ENCODE measurements around the gene APBA1.

- TF ChIP-seq CTCF (IDR thresholded peaks at IDR 0.05) (no peak), POLR2A (IDR thresholded peaks at IDR 0.05; ENCODE audit: low read depth) (no peak)
These were observed 229.7 kb downstream of the APBA1 start for GRCh38 chr9:69442486-69442885.

All from esophagus muscularis mucosa (tissue), 3 donors.